ENCODE results near the gene CAMSAP1.
"Not testable (repeated sequence)": the region's sequence is repeated elsewhere in the genome, so short reads cannot be mapped to it uniquely, and the experiment has no call there.

Gene CAMSAP1

GRCh38 chr9:135901031-135901758 is 6.2 kb downstream of the CAMSAP1 start:
- no peak for DNase-seq (ENCODE audit: low spot score)
- no peak for FAIRE-seq

- DNase-seq (ENCODE audit: low spot score) (no peak), FAIRE-seq (no peak)
These were observed 8.5 kb downstream of the CAMSAP1 start for GRCh38 chr9:135898634-135899407.

GRCh38 chr9:135896626-135897025 is 10.7 kb downstream of the CAMSAP1 start:
- DNase-seq (ENCODE audit: low spot score), result no peak
- no peak for FAIRE-seq

GRCh38 chr9:135896205-135896604 is 11.1 kb downstream of the CAMSAP1 start:
- FAIRE-seq (no peak), DNase-seq (ENCODE audit: low spot score) (no peak)

- FAIRE-seq (no peak), DNase-seq (ENCODE audit: low spot score) (no peak)
These were observed 12.0 kb downstream of the CAMSAP1 start for GRCh38 chr9:135895202-135895848.

GRCh38 chr9:135893104-135893503 is 14.2 kb downstream of the CAMSAP1 start:
- DNase-seq (ENCODE audit: low spot score) (no peak), FAIRE-seq (no peak)

- DNase-seq (ENCODE audit: low spot score); FAIRE-seq: not testable (repeated sequence)
These were observed 15.0 kb downstream of the CAMSAP1 start for GRCh38 chr9:135892327-135892726.

GRCh38 chr9:135891027-135891631 is 16.2 kb downstream of the CAMSAP1 start:
- FAIRE-seq, result no peak
- DNase-seq (ENCODE audit: low spot score), result no peak

- no peak for DNase-seq (ENCODE audit: low spot score)
These were observed 16.9 kb downstream of the CAMSAP1 start for GRCh38 chr9:135890190-135891026.

GRCh38 chr9:135889564-135890189 is 17.7 kb downstream of the CAMSAP1 start:
- FAIRE-seq, result no peak
- no peak for DNase-seq (ENCODE audit: low spot score)

More at GRCh38 chr9:135890190-135891026, 16.9 kb downstream of the CAMSAP1 start:
- FAIRE-seq, result no peak

GRCh38 chr9:135888766-135889394 is 18.5 kb downstream of the CAMSAP1 start:
- DNase-seq (ENCODE audit: low spot score) (no peak), FAIRE-seq (no peak)

- FAIRE-seq (no peak), DNase-seq (ENCODE audit: low spot score) (no peak)
These were observed 19.1 kb downstream of the CAMSAP1 start for GRCh38 chr9:135888126-135888765.

- DNase-seq (ENCODE audit: low spot score) (no peak), FAIRE-seq (no peak)
These were observed 19.7 kb downstream of the CAMSAP1 start for GRCh38 chr9:135887585-135888050.

- no peak for FAIRE-seq
- no peak for DNase-seq (ENCODE audit: low spot score)
These were observed 20.3 kb downstream of the CAMSAP1 start for GRCh38 chr9:135887021-135887507.

- DNase-seq (ENCODE audit: low spot score), result no peak
- FAIRE-seq, result no peak
These were observed 21.0 kb downstream of the CAMSAP1 start for GRCh38 chr9:135886147-135886981.

- DNase-seq (ENCODE audit: low spot score) (no peak), FAIRE-seq (no peak)
These were observed 22.1 kb downstream of the CAMSAP1 start for GRCh38 chr9:135885100-135885853.

GRCh38 chr9:135884328-135885035 is 22.9 kb downstream of the CAMSAP1 start:
- no peak for DNase-seq (ENCODE audit: low spot score)
- FAIRE-seq, result no peak

Measured in urothelium cell line (cell line).